GM19438 (cell line): Measurements from ENCODE around the gene ZNF618.

Experiments
- ATAC-seq: cut with Tn5 transposase; IDR thresholded peaks from one replicate; pipeline ENCODE4 v1.9.1; 2021; ENCODE audit warnings: low read depth; ENCODE audit not compliant: unreplicated experiment

ZNF618 gene

GRCh38 chr9:114051706-114052105 lies 175.6 kb downstream of the ZNF618 start:
- ATAC-seq = no peak

- no peak for ATAC-seq
These were observed 177.3 kb downstream of the ZNF618 start for GRCh38 chr9:114053246-114054005.

- no peak for ATAC-seq
These were observed 178.1 kb downstream of the ZNF618 start for GRCh38 chr9:114054191-114054690.

- no peak for ATAC-seq
These were observed 179.0 kb downstream of the ZNF618 start for GRCh38 chr9:114055061-114055460.

- ATAC-seq = no peak
These were observed 179.8 kb downstream of the ZNF618 start for GRCh38 chr9:114055894-114056293.

GRCh38 chr9:114056527-114056926 lies 180.4 kb downstream of the ZNF618 start:
- ATAC-seq = no peak

GRCh38 chr9:114057161-114057885 lies 181.2 kb downstream of the ZNF618 start:
- ATAC-seq = no peak

GRCh38 chr9:114058688-114059046 lies 182.6 kb downstream of the ZNF618 start:
- no peak for ATAC-seq

GRCh38 chr9:114059047-114059803 lies 183.1 kb downstream of the ZNF618 start:
- no peak for ATAC-seq

- no peak for ATAC-seq
These were observed 184.0 kb downstream of the ZNF618 start for GRCh38 chr9:114060070-114060469.

- ATAC-seq = no peak
These were observed 184.6 kb downstream of the ZNF618 start for GRCh38 chr9:114060711-114061110.

- no peak for ATAC-seq
These were observed 185.2 kb downstream of the ZNF618 start for GRCh38 chr9:114061292-114061691.

GRCh38 chr9:114061830-114062474 lies 185.8 kb downstream of the ZNF618 start:
- no peak for ATAC-seq

GRCh38 chr9:114065304-114065703 lies 189.2 kb downstream of the ZNF618 start:
- no peak for ATAC-seq

- no peak for ATAC-seq
These were observed 193.5 kb downstream of the ZNF618 start for GRCh38 chr9:114069476-114070187.

- ATAC-seq = no peak
These were observed 194.3 kb downstream of the ZNF618 start for GRCh38 chr9:114070188-114071103.

- no peak for ATAC-seq
These were observed 195.2 kb downstream of the ZNF618 start for GRCh38 chr9:114071197-114071795.
